ENCODE measurements around the gene DHX15. TPM values are rescaled to one million over a fixed set of nuclear protein-coding genes. Genes with fewer than 3 reads are reported as not detected.

Gene DHX15
- total and polyA plus RNA-seq, 2 of the 8 experiments (the other 6 are each of a cell fraction or from before 2014, with no cell fraction given), result 126 to 286 TPM

MicroRNAs within 50 kb of the gene (microRNA counts, 767-probe panel; counts per million panel counts)
- microRNA hsa-miR-573, result 879 counts per million, percentile 95 among the panel's probes with 10 or more counts

Small RNA genes within 50 kb of the gene (microRNA-seq; reads per million reads assigned to microRNA genes)
- gene MIR573 (ENCODE audit: borderline microRNAs expressed in 2 of 2, borderline number of aligned reads in 2 of 2, borderline replicate concordance in 1 of 2), result 4.4 to 7.7 reads per million in 2 experiments

Small RNA genes within 50 kb of the gene (small RNA-seq; reads per million reads assigned to genes)
- gene MIR573 (ENCODE audit: insufficient read depth) (72.5 reads per million, percentile 97 among the genes with 10 or more reads in this experiment), gene RN7SL16P (ENCODE audit: insufficient read depth) (not detected)

Other genes with a start within 250 kb of the DHX15 start
- 4.9 and 5.5 TPM in 2 replicates for gene SOD3, start 211.0 kb upstream of the DHX15 start, total RNA-seq (2021; fragmentation: NEBNext Ultra II Directional; extraction: Animal tissue kit (Norgen Biotek cat#: 25700))
- 4.9 and 10.4 TPM in 2 replicates for gene SOD3, start 211.0 kb upstream of the DHX15 start, polyA plus RNA-seq (2011; rRNA removed)